Loucy (cell line): ENCODE results near the gene TENM4.

Experiments
- H2AFZ ChIP-seq: fragments of 200-600 bp; sonication (generic); 2 replicates; pipeline ENCODE4 v1.6.0; 2016; ENCODE audit warnings: antibody characterized with exemption, mild to moderate bottlenecking, low read length, moderate library complexity
- H3F3A ChIP-seq: fragments of 200-600 bp; 2 replicates; pipeline ENCODE4 v1.6.0; 2016; ENCODE audit warnings: antibody characterized with exemption, low read depth, mild to moderate bottlenecking
- H3K27me3 ChIP-seq: fragments of 200-600 bp; sonication (generic); 2 replicates; pipeline ENCODE4 v1.6.1; 2014; ENCODE audit warnings: low read length, mild to moderate bottlenecking; ENCODE audit not compliant: insufficient read depth, poor library complexity, severe bottlenecking
- H3K36me3 ChIP-seq: fragments of 200-600 bp; sonication (generic); 2 replicates; pipeline ENCODE4 v1.6.1; 2016; ENCODE audit warnings: low read length; ENCODE audit not compliant: insufficient read depth
- H3K4me1 ChIP-seq: fragments of 200-600 bp; sonication (generic); 2 replicates; pipeline ENCODE4 v1.5.1; 2014; ENCODE audit warnings: low read length, mild to moderate bottlenecking; ENCODE audit not compliant: insufficient read depth, poor library complexity, severe bottlenecking
- H3K4me2 ChIP-seq: fragments of 200-600 bp; sonication (generic); 2 replicates; pipeline ENCODE4 v1.6.0; 2014; ENCODE audit warnings: antibody characterized with exemption, low read length, low read depth, mild to moderate bottlenecking; ENCODE audit not compliant: poor library complexity, severe bottlenecking
- H3K4me3 ChIP-seq: fragments of 200-600 bp; sonication (generic); 2 replicates; pipeline ENCODE4 v1.5.1; 2014; ENCODE audit warnings: low read length, mild to moderate bottlenecking, mixed read lengths; ENCODE audit not compliant: poor library complexity, severe bottlenecking
- H3K79me2 ChIP-seq: fragments of 200-600 bp; sonication (generic); 2 replicates; pipeline ENCODE4 v1.6.1; 2014; ENCODE audit warnings: low read length; ENCODE audit not compliant: insufficient read depth
- H3K9ac ChIP-seq: fragments of 200-600 bp; sonication (generic); 2 replicates; pipeline ENCODE4 v1.6.0; 2014; ENCODE audit warnings: mild to moderate bottlenecking, low read depth, low read length, moderate library complexity; ENCODE audit not compliant: poor library complexity, severe bottlenecking
- H3K9me2 ChIP-seq: fragments of 200-600 bp; sonication (generic); replicated peaks from 2 replicates; pipeline ENCODE4 v1.6.1; 2016; ENCODE audit warnings: low read depth, low read length, mixed read lengths
- H3K9me3 ChIP-seq: fragments of 200-600 bp; sonication (generic); 2 replicates; pipeline ENCODE4 v1.6.1; 2014; ENCODE audit warnings: mild to moderate bottlenecking, antibody characterized with exemption, low read length, low read depth; ENCODE audit not compliant: insufficient read depth
- H4K20me1 ChIP-seq: fragments of 200-600 bp; sonication (generic); 2 replicates; pipeline ENCODE4 v1.6.0; 2014; ENCODE audit warnings: antibody characterized with exemption, low read length, mild to moderate bottlenecking; ENCODE audit not compliant: insufficient read depth, poor library complexity, severe bottlenecking
- EZH2phosphoT487 ChIP-seq: fragments of 200-600 bp; IDR thresholded peaks from 2 replicates; pipeline ENCODE4 v1.6.1; 2018; ENCODE audit warnings: antibody characterized with exemption, mild to moderate bottlenecking, moderate library complexity, borderline replicate concordance
- TF ChIP-seq, protein P1 (sequence below): fragments of 200-600 bp; sonication (generic); conservative IDR thresholded peaks from 2 replicates; pipeline ENCODE4 v1.5.1; 2014; ENCODE audit warnings: mild to moderate bottlenecking, antibody characterized with exemption, low read length

Gene TENM4

DNA sequence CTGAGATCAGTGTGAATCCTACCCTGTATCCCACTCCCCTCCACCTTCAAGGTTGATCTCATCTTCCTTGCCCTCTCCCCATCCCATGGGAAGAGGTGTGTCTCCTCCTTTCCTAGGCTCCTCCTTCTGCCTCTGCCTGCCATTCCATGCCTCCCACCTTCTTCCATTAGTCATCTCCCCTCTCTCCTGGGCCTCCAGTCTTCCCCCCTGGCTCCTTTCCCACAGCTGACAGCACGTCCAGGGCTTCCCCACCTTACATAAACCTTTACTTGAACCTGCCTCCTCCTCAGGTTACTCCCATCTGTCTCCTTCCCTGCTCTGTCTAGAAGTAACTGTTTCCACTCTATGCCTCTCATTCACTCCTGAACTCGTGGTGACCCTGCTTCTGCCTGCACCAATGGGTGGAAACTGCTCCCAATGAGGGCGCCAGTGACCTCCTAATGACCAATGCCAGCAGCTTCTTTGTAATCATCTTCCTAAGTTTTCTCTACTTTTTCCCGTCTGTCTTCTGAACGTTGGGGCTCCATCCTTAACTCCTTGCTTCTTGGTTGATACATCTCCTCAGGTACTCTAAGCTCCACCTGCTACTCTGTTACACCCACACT, 599.3 kb downstream of the TENM4 start:
- H3K4me2 ChIP-seq = no peak overlapping the region
- H3K9me2 ChIP-seq = no peaks in the 10 kb centered on the region
- no peak for TF ChIP-seq EZH2phosphoT487
- TF ChIP-seq, protein P1, sequence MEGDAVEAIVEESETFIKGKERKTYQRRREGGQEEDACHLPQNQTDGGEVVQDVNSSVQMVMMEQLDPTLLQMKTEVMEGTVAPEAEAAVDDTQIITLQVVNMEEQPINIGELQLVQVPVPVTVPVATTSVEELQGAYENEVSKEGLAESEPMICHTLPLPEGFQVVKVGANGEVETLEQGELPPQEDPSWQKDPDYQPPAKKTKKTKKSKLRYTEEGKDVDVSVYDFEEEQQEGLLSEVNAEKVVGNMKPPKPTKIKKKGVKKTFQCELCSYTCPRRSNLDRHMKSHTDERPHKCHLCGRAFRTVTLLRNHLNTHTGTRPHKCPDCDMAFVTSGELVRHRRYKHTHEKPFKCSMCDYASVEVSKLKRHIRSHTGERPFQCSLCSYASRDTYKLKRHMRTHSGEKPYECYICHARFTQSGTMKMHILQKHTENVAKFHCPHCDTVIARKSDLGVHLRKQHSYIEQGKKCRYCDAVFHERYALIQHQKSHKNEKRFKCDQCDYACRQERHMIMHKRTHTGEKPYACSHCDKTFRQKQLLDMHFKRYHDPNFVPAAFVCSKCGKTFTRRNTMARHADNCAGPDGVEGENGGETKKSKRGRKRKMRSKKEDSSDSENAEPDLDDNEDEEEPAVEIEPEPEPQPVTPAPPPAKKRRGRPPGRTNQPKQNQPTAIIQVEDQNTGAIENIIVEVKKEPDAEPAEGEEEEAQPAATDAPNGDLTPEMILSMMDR = no peak
- no peaks in the 10 kb centered on the region for H3K9me3 ChIP-seq
- H3K9ac ChIP-seq = no peak overlapping the region
- H2AFZ ChIP-seq = no peak overlapping the region
- no peaks in the 10 kb centered on the region for H3K4me1 ChIP-seq
- no peaks in the 10 kb centered on the region for H3K79me2 ChIP-seq
- no peaks in the 10 kb centered on the region for H3K27me3 ChIP-seq
- no peaks in the 10 kb centered on the region for H3F3A ChIP-seq
- H3K4me3 ChIP-seq = no peak overlapping the region
- H3K36me3 ChIP-seq = no peaks in the 10 kb centered on the region
- H4K20me1 ChIP-seq = no peaks in the 10 kb centered on the region

DNA sequence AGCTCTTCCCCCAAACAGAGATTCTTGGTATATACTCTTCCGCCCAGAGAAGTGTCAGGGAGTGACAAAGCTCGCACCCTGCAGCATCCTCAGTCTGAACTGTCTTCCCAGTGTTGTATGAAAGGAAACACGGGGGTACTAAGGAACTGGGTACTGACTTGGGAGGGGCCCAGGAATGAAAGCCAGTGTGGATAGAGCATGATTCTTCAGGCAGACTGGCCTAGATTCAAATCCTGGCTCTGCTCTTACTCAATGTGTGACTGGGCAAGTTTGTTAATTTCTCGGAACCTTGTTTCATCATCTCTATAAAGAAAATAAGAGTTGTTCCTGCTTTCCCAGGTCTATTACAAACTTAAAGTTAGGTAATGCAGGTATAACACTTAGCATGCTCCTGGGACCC, 600.2 kb downstream of the TENM4 start:
- Histone ChIP-seq H3K9ac (no peak overlapping the region), H3K27me3 (no peaks in the 10 kb centered on the region), H3K4me3 (no peak overlapping the region), H3F3A (no peaks in the 10 kb centered on the region), H3K4me2 (no peak overlapping the region), H3K9me2 (no peaks in the 10 kb centered on the region), H3K4me1 (no peaks in the 10 kb centered on the region), H3K9me3 (no peaks in the 10 kb centered on the region), H3K79me2 (no peaks in the 10 kb centered on the region), H3K36me3 (no peaks in the 10 kb centered on the region), H2AFZ (no peak overlapping the region), H4K20me1 (no peaks in the 10 kb centered on the region)
- TF ChIP-seq, protein P1 = no peak
- TF ChIP-seq EZH2phosphoT487 = no peak

DNA sequence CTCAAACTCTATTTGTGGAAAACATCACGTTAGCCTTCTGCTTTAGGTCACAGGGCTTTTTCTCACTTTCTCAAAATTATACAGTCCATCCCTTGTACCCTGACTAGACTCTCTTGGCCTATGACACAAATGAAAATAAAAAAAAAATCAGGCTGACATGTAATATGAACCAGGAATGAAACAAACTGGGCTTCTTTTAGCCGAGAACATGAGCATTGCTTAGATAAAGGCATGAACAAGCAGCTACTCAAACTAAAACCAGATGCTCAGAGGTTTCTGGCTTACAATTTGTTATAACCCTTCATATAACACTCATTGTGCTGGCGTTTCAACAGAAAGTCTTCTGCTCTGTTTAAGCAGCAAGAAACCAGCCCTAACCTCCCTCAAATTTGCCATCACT, 600.6 kb downstream of the TENM4 start:
- Histone ChIP-seq H3K4me2 (no peak overlapping the region), H3K4me3 (no peak overlapping the region), H3K79me2 (no peaks in the 10 kb centered on the region), H3K36me3 (no peaks in the 10 kb centered on the region), H4K20me1 (no peaks in the 10 kb centered on the region), H3K9me3 (no peaks in the 10 kb centered on the region), H2AFZ (no peak overlapping the region), H3K9ac (no peak overlapping the region), H3K4me1 (no peaks in the 10 kb centered on the region), H3F3A (no peaks in the 10 kb centered on the region), H3K27me3 (no peaks in the 10 kb centered on the region), H3K9me2 (no peaks in the 10 kb centered on the region)
- TF ChIP-seq EZH2phosphoT487 = no peak
- TF ChIP-seq, protein P1 = no peak
